Mesendoderm (in vitro differentiated cells): ENCODE data around the gene PRDM2.

Experiments used
- DNase-seq: peaks from one replicate; pipeline ENCODE4 v3.0.0; 2013
- H2AK5ac ChIP-seq: 2 replicates; pipeline ENCODE4 v1.6.1; 2013; ENCODE audit warnings: low read length, inconsistent platforms
- H2BK120ac ChIP-seq: 2 replicates; pipeline ENCODE4 v1.6.1; 2013; ENCODE audit warnings: low read depth, mild to moderate bottlenecking, low read length, moderate library complexity, mixed read lengths
- H2BK15ac ChIP-seq: replicated peaks from 2 replicates; pipeline ENCODE4 v1.6.1; 2013; ENCODE audit warnings: low read depth, mild to moderate bottlenecking, moderate library complexity
- H2BK5ac ChIP-seq: 2 replicates; pipeline ENCODE4 v1.6.1; 2013; ENCODE audit warnings: low read length, inconsistent platforms
- H3K18ac ChIP-seq: 2 replicates; pipeline ENCODE4 v1.6.1; 2013; ENCODE audit warnings: mild to moderate bottlenecking, low read length, mixed read lengths
- H3K23ac ChIP-seq: one replicate; pipeline ENCODE4 v1.6.1; 2013; ENCODE audit warnings: low read length
- H3K27ac ChIP-seq: 2 replicates; pipeline ENCODE4 v1.5.1; 2013; ENCODE audit warnings: low read depth, mild to moderate bottlenecking, inconsistent platforms, low read length, moderate library complexity
- H3K27me3 ChIP-seq: 2 replicates; pipeline ENCODE4 v1.6.1; 2013; ENCODE audit warnings: low read length, control low read depth, mild to moderate bottlenecking, inconsistent platforms; ENCODE audit not compliant: insufficient read depth, poor library complexity
- H3K36me3 ChIP-seq: 2 replicates; pipeline ENCODE4 v1.6.1; 2013; ENCODE audit warnings: low read length, inconsistent platforms; ENCODE audit not compliant: control insufficient read depth, insufficient read depth
- H3K4ac ChIP-seq: one replicate; pipeline ENCODE4 v1.6.1; 2013; ENCODE audit warnings: low read depth, mild to moderate bottlenecking, low read length, moderate library complexity
- H3K4me1 ChIP-seq: 2 replicates; pipeline ENCODE4 v1.6.1; 2013; ENCODE audit warnings: low read depth, low read length, inconsistent platforms; ENCODE audit not compliant: control insufficient read depth
- H3K4me2 ChIP-seq: 2 replicates; pipeline ENCODE4 v1.6.1; 2013; ENCODE audit warnings: low read length
- H3K4me3 ChIP-seq: 2 replicates; pipeline ENCODE4 v1.5.1; 2013; ENCODE audit warnings: mild to moderate bottlenecking, low read length
- H3K56ac ChIP-seq: one replicate; pipeline ENCODE4 v1.6.1; 2013; ENCODE audit warnings: low read length
- H3K79me1 ChIP-seq: 2 replicates; pipeline ENCODE4 v1.6.1; 2013; ENCODE audit warnings: low read length, inconsistent platforms
- H3K79me2 ChIP-seq: 2 replicates; pipeline ENCODE4 v1.6.1; 2013; ENCODE audit warnings: mild to moderate bottlenecking, low read length; ENCODE audit not compliant: control insufficient read depth, insufficient read depth
- H3K9ac ChIP-seq: 2 replicates; pipeline ENCODE4 v1.6.1; 2013; ENCODE audit warnings: low read length, inconsistent platforms
- H4K5ac ChIP-seq: one replicate; pipeline ENCODE4 v1.6.1; 2013; ENCODE audit warnings: low read length
- H4K8ac ChIP-seq: one replicate; pipeline ENCODE4 v1.6.1; 2013; ENCODE audit warnings: low read depth, mild to moderate bottlenecking, control low read depth, low read length, moderate library complexity
- WGBS: extraction: QIAGEN DNeasy Blood & Tissue Kit; methylation state at CpG from one replicate; pipeline ENCODE4 v1.1.7; 2013; ENCODE audit warnings: low lambda C conversion rate, missing lambda C conversion rate; ENCODE audit not compliant: insufficient coverage; ENCODE audit errors: extremely low coverage; 5-methylcytosine and 5-hydroxymethylcytosine counted together

The PRDM2 gene

DNA sequence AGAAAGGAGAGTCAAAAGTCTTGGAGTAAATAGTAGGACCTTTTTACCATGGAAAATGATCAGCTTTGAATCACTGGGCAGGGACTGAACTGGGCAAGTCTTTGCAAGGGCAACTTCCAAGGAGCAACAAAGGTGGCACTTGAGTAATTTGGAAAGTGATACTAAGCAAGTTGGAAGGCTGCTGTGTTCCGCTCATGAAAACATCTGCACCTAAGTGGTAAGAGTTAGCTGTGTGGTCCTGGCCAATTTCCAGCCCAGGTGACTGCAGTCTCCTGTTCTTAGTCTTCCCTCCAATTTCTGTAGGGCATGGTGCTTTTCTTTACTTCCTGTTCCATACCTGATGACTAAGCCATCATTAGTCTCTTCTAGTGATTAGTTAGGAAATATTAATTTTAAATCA is 35.5 kb upstream of the PRDM2 start:
- Histone ChIP-seq H3K27me3 (no peaks in the 10 kb centered on the region), H3K9ac (no peak overlapping the region), H3K27ac (no peak overlapping the region), H4K8ac (no peak overlapping the region), H3K4ac (no peak overlapping the region), H2AK5ac (no peak overlapping the region), H4K5ac (no peak overlapping the region), H3K23ac (no peak overlapping the region), H3K4me2 (no peak overlapping the region), H3K4me1 (no peaks in the 10 kb centered on the region), H3K79me2 (no peaks in the 10 kb centered on the region), H2BK120ac (no peak overlapping the region), H2BK5ac (no peak overlapping the region), H3K4me3 (no peak overlapping the region), H3K56ac (no peak overlapping the region), H3K36me3 (no peaks in the 10 kb centered on the region), H2BK15ac (no peak overlapping the region), H3K79me1 (no peaks in the 10 kb centered on the region), H3K18ac (no peak overlapping the region)
- DNase-seq = no peak
- WGBS = no CpG with 5 or more reads among the region's 1 CpG

DNA sequence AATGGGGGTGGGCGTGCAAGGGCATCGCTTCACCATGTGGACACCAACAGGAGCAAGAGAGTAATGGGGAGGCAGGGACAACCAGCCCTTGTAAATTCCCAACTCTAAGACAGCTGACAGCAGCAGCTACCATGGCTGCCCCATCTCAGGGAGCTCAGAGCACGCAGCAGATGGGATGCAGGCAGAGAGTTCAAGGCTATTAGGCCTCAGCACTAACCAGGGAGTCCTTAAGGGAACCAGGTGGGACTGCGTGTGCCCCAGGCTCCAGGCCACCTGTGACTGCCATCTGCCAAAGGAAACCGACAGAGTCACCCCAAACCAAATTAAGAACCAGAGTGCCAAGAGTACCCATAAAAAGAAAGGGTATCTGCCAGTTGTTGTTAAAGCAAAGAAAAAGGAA is 33.7 kb upstream of the PRDM2 start:
- no peaks in the 10 kb centered on the region for H3K36me3 ChIP-seq

DNA sequence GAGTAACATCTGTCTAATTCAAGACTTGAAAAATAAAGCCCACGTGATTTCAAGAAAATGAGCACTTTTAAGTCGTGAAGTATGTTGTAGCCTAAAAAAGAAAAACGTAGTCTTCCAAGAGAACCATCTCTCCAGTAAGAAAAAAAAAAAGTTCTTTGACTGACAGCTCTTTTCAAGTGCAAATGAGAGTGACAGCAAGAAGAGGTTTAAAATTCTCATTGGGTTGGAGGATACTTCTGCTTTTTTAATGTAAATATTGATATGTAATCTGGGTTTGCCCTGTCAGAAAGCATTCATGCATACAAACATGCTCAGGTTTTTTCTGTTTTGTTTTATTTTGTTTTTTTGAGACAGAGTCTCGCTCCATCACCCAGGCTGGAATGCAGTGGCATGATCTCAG is 32.3 kb upstream of the PRDM2 start:
- no peak overlapping the region for H4K5ac ChIP-seq
- H3K36me3 ChIP-seq = no peaks in the 10 kb centered on the region
- no peak overlapping the region for H3K4me2 ChIP-seq
- H3K18ac ChIP-seq = no peak overlapping the region
- no peak overlapping the region for H2BK120ac ChIP-seq
- no peak overlapping the region for H2BK15ac ChIP-seq
- no peak overlapping the region for H3K27ac ChIP-seq
- H3K79me1 ChIP-seq = no peaks in the 10 kb centered on the region
- no peak overlapping the region for H3K56ac ChIP-seq
- H2AK5ac ChIP-seq = no peak overlapping the region
- H3K4me3 ChIP-seq = no peak overlapping the region
- H4K8ac ChIP-seq = no peak overlapping the region
- no peaks in the 10 kb centered on the region for H3K79me2 ChIP-seq
- no peak overlapping the region for H3K9ac ChIP-seq
- H3K27me3 ChIP-seq = no peaks in the 10 kb centered on the region
- no peak overlapping the region for H2BK5ac ChIP-seq
- WGBS = no CpG with 5 or more reads among the region's 4 CpGs
- no peak overlapping the region for H3K4ac ChIP-seq
- no peak overlapping the region for H3K23ac ChIP-seq
- DNase-seq = no peak
- H3K4me1 ChIP-seq = no peaks in the 10 kb centered on the region

More for the DNA sequence above, 33.7 kb upstream of the PRDM2 start:
- Histone ChIP-seq H3K4me2 (no peak overlapping the region), H3K56ac (no peak overlapping the region), H3K23ac (no peak overlapping the region), H3K4me1 (no peaks in the 10 kb centered on the region), H3K27ac (no peak overlapping the region), H3K27me3 (no peaks in the 10 kb centered on the region), H3K9ac (no peak overlapping the region), H3K4ac (no peak overlapping the region), H2BK5ac (no peak overlapping the region), H3K4me3 (no peak overlapping the region), H2BK120ac (no peak overlapping the region), H3K18ac (no peak overlapping the region), H3K79me1 (no peaks in the 10 kb centered on the region), H2AK5ac (no peak overlapping the region), H3K79me2 (no peaks in the 10 kb centered on the region), H4K8ac (no peak overlapping the region), H2BK15ac (no peak overlapping the region), H4K5ac (no peak overlapping the region)
- no CpG with 5 or more reads among the region's 5 CpGs for WGBS
- no peak for DNase-seq

DNA sequence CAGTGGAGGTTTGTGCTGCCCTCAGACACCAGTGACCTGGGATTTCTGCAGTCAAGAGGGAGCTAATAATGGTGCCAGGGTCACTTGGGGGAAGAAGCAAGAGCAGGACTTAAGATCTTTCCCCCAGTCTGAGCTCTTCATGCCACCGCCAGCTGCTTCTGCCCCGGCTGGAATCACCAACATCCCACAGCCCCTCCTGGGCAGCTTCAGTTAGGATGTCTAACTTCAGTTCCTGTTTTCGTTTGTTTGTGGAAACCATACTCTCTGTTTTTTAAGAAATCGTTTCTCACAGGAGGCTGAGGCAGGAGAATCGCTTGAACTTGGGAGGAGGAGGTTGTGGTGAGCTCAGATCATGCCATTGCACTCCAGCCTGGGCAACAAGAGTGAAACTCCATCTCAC is 25.6 kb upstream of the PRDM2 start:
- no peak overlapping the region for H3K56ac ChIP-seq
- DNase-seq = no peak
- no peak overlapping the region for H2BK120ac ChIP-seq
- no peak overlapping the region for H4K5ac ChIP-seq
- no peaks in the 10 kb centered on the region for H3K4me1 ChIP-seq
- no peak overlapping the region for H2AK5ac ChIP-seq
- H3K27ac ChIP-seq = no peak overlapping the region
- no peak overlapping the region for H3K4me2 ChIP-seq
- no peak overlapping the region for H3K9ac ChIP-seq
- no CpG with 5 or more reads among the region's 5 CpGs for WGBS
- no peak overlapping the region for H4K8ac ChIP-seq
- H3K4ac ChIP-seq = no peak overlapping the region
- H3K18ac ChIP-seq = no peak overlapping the region
- no peak overlapping the region for H3K4me3 ChIP-seq
- no peak overlapping the region for H2BK5ac ChIP-seq
- H3K36me3 ChIP-seq = no peaks in the 10 kb centered on the region
- no peak overlapping the region for H3K23ac ChIP-seq
- H3K79me1 ChIP-seq = no peaks in the 10 kb centered on the region
- no peak overlapping the region for H2BK15ac ChIP-seq
- H3K27me3 ChIP-seq = no peaks in the 10 kb centered on the region
- H3K79me2 ChIP-seq = no peaks in the 10 kb centered on the region

DNA sequence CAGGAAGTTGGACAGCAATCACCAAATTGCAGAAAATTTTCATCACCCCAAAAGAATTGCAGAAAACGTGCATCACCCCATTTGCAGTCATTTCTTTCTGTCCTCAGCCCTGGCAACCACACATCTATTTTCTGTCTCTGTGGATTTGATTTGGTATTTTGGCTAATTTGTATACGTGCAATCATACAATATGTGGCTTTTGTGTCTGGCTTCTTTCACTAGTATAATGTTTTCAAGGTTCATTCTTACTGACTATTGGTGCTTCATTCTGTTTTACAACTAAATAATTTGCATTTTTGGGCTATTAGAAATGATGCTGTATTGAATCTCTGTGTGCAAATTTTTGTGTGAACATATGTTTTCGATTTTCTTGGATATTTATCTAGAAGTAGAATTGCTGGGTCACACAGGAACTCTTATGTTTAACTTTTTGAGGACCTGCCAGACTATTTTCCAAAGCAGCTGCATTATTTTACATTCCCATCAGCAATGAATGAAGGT is 24.8 kb upstream of the PRDM2 start:
- Histone ChIP-seq H3K79me1 (no peaks in the 10 kb centered on the region), H3K27me3 (no peaks in the 10 kb centered on the region), H3K36me3 (no peaks in the 10 kb centered on the region), H2BK15ac (no peak overlapping the region), H2BK120ac (no peak overlapping the region), H3K4me2 (no peak overlapping the region), H3K27ac (no peak overlapping the region), H2BK5ac (no peak overlapping the region), H2AK5ac (no peak overlapping the region), H3K9ac (no peak overlapping the region), H3K79me2 (no peaks in the 10 kb centered on the region), H3K4me1 (no peaks in the 10 kb centered on the region), H3K18ac (no peak overlapping the region), H3K23ac (no peak overlapping the region), H3K4me3 (no peak overlapping the region), H3K4ac (no peak overlapping the region), H4K8ac (no peak overlapping the region), H4K5ac (no peak overlapping the region), H3K56ac (no peak overlapping the region)
- no CpG with 5 or more reads among the region's 3 CpGs for WGBS
- DNase-seq = no peak

DNA sequence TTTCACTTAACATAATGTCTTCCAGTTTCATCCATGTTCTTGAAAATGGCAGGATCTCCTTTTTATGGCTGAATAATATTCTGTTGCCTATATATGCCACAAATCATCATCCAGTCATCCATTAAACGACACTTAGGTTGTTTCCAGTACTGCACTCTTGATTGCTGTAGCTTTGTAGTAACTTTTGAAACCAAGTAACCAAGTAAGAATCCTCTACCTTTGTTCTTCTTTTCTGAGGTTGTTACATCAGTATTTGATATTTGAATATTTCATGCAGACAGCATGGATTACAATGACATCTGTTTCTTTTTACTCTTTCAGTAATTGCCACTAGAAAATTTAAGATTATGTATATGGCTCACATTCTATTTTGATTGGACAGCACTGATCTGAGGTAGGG is 22.1 kb upstream of the PRDM2 start:
- Histone ChIP-seq H3K4me1 (no peaks in the 10 kb centered on the region), H3K27ac (no peak overlapping the region), H4K5ac (no peak overlapping the region), H3K9ac (no peak overlapping the region), H2BK5ac (no peak overlapping the region), H3K36me3 (no peaks in the 10 kb centered on the region), H3K4me3 (no peak overlapping the region), H3K79me2 (no peaks in the 10 kb centered on the region), H3K79me1 (no peaks in the 10 kb centered on the region), H2AK5ac (no peak overlapping the region), H3K23ac (no peak overlapping the region), H3K27me3 (no peaks in the 10 kb centered on the region), H3K4ac (no peak overlapping the region), H3K4me2 (no peak overlapping the region), H2BK15ac (no peak overlapping the region), H2BK120ac (no peak overlapping the region), H4K8ac (no peak overlapping the region), H3K56ac (no peak overlapping the region), H3K18ac (no peak overlapping the region)
- no peak for DNase-seq
- WGBS = no CpG with 5 or more reads among the region's 1 CpG
